Smooth muscle cell (in vitro differentiated cells): Measurements from ENCODE around the gene CCDC142. TPM values are rescaled to one million over a fixed set of nuclear protein-coding genes. Genes with fewer than 3 reads are reported as not detected.
A peak's percentile ranks its signal among the peaks of the same experiment; 100 is the strongest.

ENCODE experiments used
- DNase-seq: peaks from one replicate; lab custom pipeline; 2025; ENCODE audit not compliant: unreplicated experiment; lab: John Stamatoyannopoulos, UW
- H2AFZ ChIP-seq: fragments of 200-600 bp; sonication (generic); 2 replicates; pipeline ENCODE4 v1.6.0; 2016; ENCODE audit warnings: antibody characterized with exemption, low read depth, mild to moderate bottlenecking
- H3F3A ChIP-seq: fragments of 200-600 bp; sonication (generic); 2 replicates; pipeline ENCODE4 v1.6.0; 2017; ENCODE audit warnings: antibody characterized with exemption, low read depth
- H3K27ac ChIP-seq: fragments of 200-600 bp; sonication (generic); 2 replicates; pipeline ENCODE4 v1.5.1; 2016; ENCODE audit warnings: low read depth, mild to moderate bottlenecking
- H3K27me3 ChIP-seq: fragments of 200-600 bp; sonication (generic); 2 replicates; pipeline ENCODE4 v1.6.1; 2016; ENCODE audit warnings: low read depth, mild to moderate bottlenecking
- H3K36me3 ChIP-seq: fragments of 200-600 bp; sonication (generic); 2 replicates; pipeline ENCODE4 v1.5.1; 2016; ENCODE audit warnings: low read depth
- H3K4me1 ChIP-seq: fragments of 200-600 bp; sonication (generic); 2 replicates; pipeline ENCODE4 v1.5.1; 2016; ENCODE audit warnings: low read depth
- H3K4me2 ChIP-seq: fragments of 200-600 bp; sonication (generic); 2 replicates; pipeline ENCODE4 v1.6.0; 2016; ENCODE audit warnings: mild to moderate bottlenecking
- H3K4me3 ChIP-seq: fragments of 200-600 bp; sonication (generic); 2 replicates; pipeline ENCODE4 v1.5.1; 2016; ENCODE audit warnings: mild to moderate bottlenecking
- H3K79me2 ChIP-seq: fragments of 200-600 bp; sonication (generic); 2 replicates; pipeline ENCODE4 v1.6.0; 2016; ENCODE audit warnings: low read depth, mild to moderate bottlenecking
- H3K9ac ChIP-seq: fragments of 200-600 bp; sonication (generic); 2 replicates; pipeline ENCODE4 v1.6.0; 2016; ENCODE audit warnings: low read depth
- H3K9me3 ChIP-seq: fragments of 200-600 bp; sonication (generic); replicated peaks from 2 replicates; pipeline ENCODE4 v1.5.1; 2016; ENCODE audit warnings: low read depth
- H4K20me1 ChIP-seq: fragments of 200-600 bp; sonication (generic); 2 replicates; pipeline ENCODE4 v1.6.0; 2016; ENCODE audit warnings: low read depth
- CTCF ChIP-seq: fragments of 200-600 bp; sonication (generic); IDR thresholded peaks from 2 replicates; pipeline ENCODE4 v1.5.1; 2017; ENCODE audit warnings: borderline replicate concordance, mild to moderate bottlenecking, antibody characterized with exemption; ENCODE audit not compliant: insufficient read depth, poor library complexity, severe bottlenecking
- WGBS: methylation state at CpG from one replicate; pipeline ENCODE4 v1.1.7; 2016; ENCODE audit warnings: low lambda C conversion rate; 5-methylcytosine and 5-hydroxymethylcytosine counted together
- polyA plus RNA-seq: library from polyadenylated mRNA; unstranded; fragments of >200 nt; fragmentation: Nextera tagmentation; extraction: Ambion mirVana; gene quantifications from 2 replicates; pipeline ENCODE4 v1.2.1, GENCODE V29; 2016
- total RNA-seq: library from RNA; depleted of rRNA; stranded (reverse); fragments of >200 nt; gene quantifications from 2 replicates; pipeline ENCODE4 v1.2.3, GENCODE V29; 2014

The CCDC142 gene
- total and polyA plus RNA-seq, 2 experiments from 2014 or later: 5.5 to 7.7 TPM

- H4K20me1 ChIP-seq: no peaks in the 10 kb centered on the region
- peak overlapping the region; percentile 88 for H3K4me2 ChIP-seq
- no peak overlapping the region for H2AFZ ChIP-seq
- H3K9me3 ChIP-seq: no peaks in the 10 kb centered on the region
- peaks cover 49% of the 10 kb centered on the region for H3K27me3 ChIP-seq
- H3K27ac ChIP-seq: no peak overlapping the region
- no peaks in the 10 kb centered on the region for H3K36me3 ChIP-seq
- no peak for TF ChIP-seq CTCF
- no peak for DNase-seq
- H3K4me3 ChIP-seq: peak overlapping the region; percentile 46
- no peak overlapping the region for H3K9ac ChIP-seq
- H3F3A ChIP-seq: peaks cover 5% of the 10 kb centered on the region
- H3K4me1 ChIP-seq: peaks cover 27% of the 10 kb centered on the region
- WGBS: 2% methylated on average over 41 of the region's 41 CpGs
- H3K79me2 ChIP-seq: no peaks in the 10 kb centered on the region
These were observed 15.9 kb upstream of the CCDC142 start for GRCh38 chr2:74498500-74499266.

- Histone ChIP-seq H3K4me3 (peak overlapping the region; percentile 46), H3K4me2 (peak overlapping the region; percentile 88), H3K27ac (no peak overlapping the region), H3K4me1 (peaks cover 27% of the 10 kb centered on the region), H3K27me3 (peaks cover 49% of the 10 kb centered on the region), H4K20me1 (no peaks in the 10 kb centered on the region), H3K9ac (no peak overlapping the region), H3F3A (peaks cover 5% of the 10 kb centered on the region), H3K79me2 (no peaks in the 10 kb centered on the region), H2AFZ (no peak overlapping the region), H3K9me3 (no peaks in the 10 kb centered on the region), H3K36me3 (no peaks in the 10 kb centered on the region)
- 2% methylated on average over 61 of the region's 61 CpGs for WGBS
- no peak for DNase-seq
- no peak for TF ChIP-seq CTCF
These were observed 15.1 kb upstream of the CCDC142 start for GRCh38 chr2:74497777-74498499.

- no peak overlapping the region for H3K27ac ChIP-seq
- no peak for TF ChIP-seq CTCF
- peak overlapping the region; percentile 88 for H3K4me2 ChIP-seq
- no peaks in the 10 kb centered on the region for H3K36me3 ChIP-seq
- H3K9ac ChIP-seq: no peak overlapping the region
- peaks cover 49% of the 10 kb centered on the region for H3K27me3 ChIP-seq
- H2AFZ ChIP-seq: no peak overlapping the region
- peaks cover 25% of the 10 kb centered on the region for H3K4me1 ChIP-seq
- no peak for DNase-seq
- WGBS: 66% methylated on average over 19 of the region's 19 CpGs
- H3K79me2 ChIP-seq: no peaks in the 10 kb centered on the region
- H3K4me3 ChIP-seq: peak overlapping the region; percentile 46
- no peaks in the 10 kb centered on the region for H4K20me1 ChIP-seq
- H3K9me3 ChIP-seq: no peaks in the 10 kb centered on the region
- peaks cover 5% of the 10 kb centered on the region for H3F3A ChIP-seq
These were observed 14.4 kb upstream of the CCDC142 start for GRCh38 chr2:74496997-74497776.
